GM21526 (cell line): ENCODE measurements around the gene C7orf33.
"Not testable (repeated sequence)": the region's sequence is repeated elsewhere in the genome, so short reads cannot be mapped to it uniquely, and the experiment has no call there.

Experiments
- ATAC-seq: cut with Tn5 transposase; IDR thresholded peaks from one replicate; pipeline ENCODE4 v1.9.1; 2021; ENCODE audit warnings: moderate library complexity; ENCODE audit not compliant: unreplicated experiment, low FRiP score

Gene C7orf33

GRCh38 chr7:148579366-148579765 is 11.2 kb upstream of the C7orf33 start:
- ATAC-seq: no peak

GRCh38 chr7:148580446-148580845 is 10.1 kb upstream of the C7orf33 start:
- no peak for ATAC-seq

- ATAC-seq: no peak
Measured at GRCh38 chr7:148581624-148582023, 8.9 kb upstream of the C7orf33 start.

- peak; percentile 91 for ATAC-seq
Measured at GRCh38 chr7:148584154-148584827, 6.3 kb upstream of the C7orf33 start.

- ATAC-seq: no peak
Measured at GRCh38 chr7:148585399-148585798, 5.2 kb upstream of the C7orf33 start.

- no peak for ATAC-seq
Measured at GRCh38 chr7:148587076-148587475, 3.5 kb upstream of the C7orf33 start.

GRCh38 chr7:148588168-148588567 is 2.4 kb upstream of the C7orf33 start:
- ATAC-seq: no peak

GRCh38 chr7:148588670-148589131 is 1.9 kb upstream of the C7orf33 start:
- no peak for ATAC-seq

GRCh38 chr7:148589640-148590039 is 926 bp upstream of the C7orf33 start:
- no peak for ATAC-seq

GRCh38 chr7:148596354-148596753 is 5.8 kb downstream of the C7orf33 start:
- not testable (repeated sequence) for ATAC-seq

GRCh38 chr7:148598351-148598750 is 7.8 kb downstream of the C7orf33 start:
- no peak for ATAC-seq

GRCh38 chr7:148605350-148605749 is 14.8 kb downstream of the C7orf33 start:
- ATAC-seq: no peak

- ATAC-seq: no peak
Measured at GRCh38 chr7:148607151-148607661, 16.6 kb downstream of the C7orf33 start.

- ATAC-seq: no peak
Measured at GRCh38 chr7:148609045-148609725, 18.6 kb downstream of the C7orf33 start.

- no peak for ATAC-seq
Measured at GRCh38 chr7:148611692-148612091, 21.1 kb downstream of the C7orf33 start.

- no peak for ATAC-seq
Measured at GRCh38 chr7:148615085-148615730, 24.6 kb downstream of the C7orf33 start.

- ATAC-seq: no peak
Measured at GRCh38 chr7:148620749-148621359, 30.3 kb downstream of the C7orf33 start.

- no peak for ATAC-seq
Measured at GRCh38 chr7:148621563-148621962, 31.0 kb downstream of the C7orf33 start.

- ATAC-seq: no peak
Measured at GRCh38 chr7:148622887-148623585, 32.5 kb downstream of the C7orf33 start.

GRCh38 chr7:148623586-148624282 is 33.2 kb downstream of the C7orf33 start:
- ATAC-seq: no peak
